Endothelial cell of umbilical vein (primary cell): ENCODE measurements around the gene HDAC4. TPM values are rescaled to one million over a fixed set of nuclear protein-coding genes. Genes with fewer than 3 reads are reported as not detected.

Experiments
- BruUV-seq: library from RNA; stranded (reverse); fragments of 400-500 nt; replicated peaks from 2 replicates; lab custom pipeline; 2021; lab: Mats Ljungman, UMichigan
- CTCF ChIA-PET: fragments of 300-600, 350-600 bp; sonication (Branson Sonifier 250); formaldehyde crosslinking; loops from one replicate; lab custom pipeline; 2021; ENCODE audit warnings: antibody characterized with exemption, inconsistent platforms; lab: Charles Lee
- POLR2A ChIA-PET: fragments of 300-600, 350-600 bp; sonication (Branson Sonifier 250); formaldehyde crosslinking; loops from one replicate; lab custom pipeline; 2021; ENCODE audit warnings: antibody characterized with exemption, inconsistent platforms; lab: Charles Lee
- DNase-seq: peaks from one replicate; pipeline ENCODE4 v3.0.0-alpha.2; 2011; ENCODE audit warnings: low read depth, low spot score
- FAIRE-seq: peaks from 2 replicates; lab custom pipeline; 2011; peaks lifted over from hg19 to GRCh38; lab: Jason Lieb, UNC
- H2AFZ ChIP-seq: 2 replicates; pipeline ENCODE4 v1.6.0; 2012; ENCODE audit warnings: low read depth, low read length, control low read depth, inconsistent platforms
- H3K27ac ChIP-seq: 2 replicates; pipeline ENCODE4 v1.5.1; 2011; ENCODE audit warnings: low read depth, mild to moderate bottlenecking, control low read depth, low read length, moderate library complexity; ENCODE audit not compliant: insufficient read depth
- H3K27me3 ChIP-seq, 2 experiments: 2 replicates each; pipeline versions ENCODE4 v1.6.0 to v1.6.1; 2011; ENCODE audit warnings: low read length in 2 of 2, mixed read lengths in 1 of 2; ENCODE audit not compliant: control insufficient read depth in 2 of 2, insufficient read depth in 2 of 2
- H3K36me3 ChIP-seq, 2 experiments: 2 replicates in 1 of 2; 3 replicates in 1 of 2; pipeline ENCODE4 v1.5.1; 2011; ENCODE audit warnings: low read length in 2 of 2, mild to moderate bottlenecking in 1 of 2, moderate library complexity in 1 of 2; ENCODE audit not compliant: control insufficient read depth in 2 of 2, insufficient read depth in 2 of 2; ENCODE audit errors: extremely low read depth in 1 of 2
- H3K4me1 ChIP-seq: 3 replicates; pipeline ENCODE4 v1.5.1; 2011; ENCODE audit warnings: mild to moderate bottlenecking, low read length; ENCODE audit not compliant: control insufficient read depth, insufficient read depth; ENCODE audit errors: extremely low read depth
- H3K4me2 ChIP-seq: 2 replicates; pipeline ENCODE4 v1.6.1; 2011; ENCODE audit warnings: low read length, control low read depth, mixed read lengths; ENCODE audit not compliant: insufficient read depth
- H3K4me3 ChIP-seq, 3 experiments: fragments of 200-600 bp in 1 of 3; sonication (generic), shearing (Covaris generic) in 1 of 3; replicated peaks in 1 of 3; 2 replicates each; pipeline ENCODE4 v1.5.1; 2011 to 2016; ENCODE audit warnings: control low read depth in 3 of 3, low read length in 3 of 3, mild to moderate bottlenecking in 2 of 3, inconsistent platforms in 1 of 3, low read depth in 1 of 3, moderate library complexity in 1 of 3; ENCODE audit not compliant: insufficient read depth in 1 of 3
- H3K79me2 ChIP-seq: 2 replicates; pipeline ENCODE4 v1.6.0; 2012; ENCODE audit warnings: low read length, inconsistent platforms; ENCODE audit not compliant: control insufficient read depth, insufficient read depth
- H3K9ac ChIP-seq: replicated peaks from 2 replicates; pipeline ENCODE3; 2011; ENCODE audit warnings: low read length, control low read depth; ENCODE audit not compliant: insufficient read depth; ENCODE audit errors: extremely low read depth
- H3K9me1 ChIP-seq: replicated peaks from 3 replicates; pipeline ENCODE4 v1.6.0; 2011; ENCODE audit warnings: mild to moderate bottlenecking, low read length; ENCODE audit not compliant: control insufficient read depth, insufficient read depth; ENCODE audit errors: extremely low read depth
- H3K9me3 ChIP-seq: replicated peaks from 2 replicates; pipeline ENCODE4 v1.5.1; 2012; ENCODE audit warnings: low read length, inconsistent platforms; ENCODE audit not compliant: control insufficient read depth, insufficient read depth
- H4K20me1 ChIP-seq: replicated peaks from 2 replicates; pipeline ENCODE3; 2011; ENCODE audit warnings: mild to moderate bottlenecking, low read length; ENCODE audit not compliant: control insufficient read depth, insufficient read depth; ENCODE audit errors: extremely low read depth
- EZH2 ChIP-seq: IDR thresholded peaks from 2 replicates; pipeline ENCODE4 v1.6.1; 2012; ENCODE audit warnings: borderline replicate concordance, low read depth, mild to moderate bottlenecking, moderate library complexity, low read length, inconsistent platforms; ENCODE audit not compliant: severe bottlenecking
- FOS ChIP-seq: IDR thresholded peaks from 2 replicates; pipeline ENCODE4 v1.6.1; 2011; ENCODE audit warnings: mild to moderate bottlenecking, low read length, moderate library complexity, borderline replicate concordance; ENCODE audit not compliant: insufficient read depth
- GATA2 ChIP-seq: IDR thresholded peaks from 2 replicates; pipeline ENCODE4 v1.7.0; 2011; ENCODE audit warnings: low read depth, mild to moderate bottlenecking, moderate library complexity, mixed read lengths, low read length; ENCODE audit not compliant: insufficient read length, insufficient read depth
- JUN ChIP-seq: IDR thresholded peaks from 2 replicates; pipeline ENCODE4 v1.6.1; 2011; ENCODE audit warnings: borderline replicate concordance, low read depth; ENCODE audit not compliant: insufficient read length, insufficient read depth
- MYC ChIP-seq: IDR thresholded peaks from one replicate; pipeline ENCODE4 v1.6.1; 2011; ENCODE audit warnings: mild to moderate bottlenecking, low read depth, low read length
- POLR2A ChIP-seq: IDR thresholded peaks from 2 replicates; pipeline ENCODE4 v1.6.1; 2012; ENCODE audit warnings: low read depth, mild to moderate bottlenecking, control low read depth, low read length
- POLR2AphosphoS5 ChIP-seq: IDR thresholded peaks from 2 replicates; pipeline ENCODE4 v1.6.1; 2012; ENCODE audit warnings: low read depth, mild to moderate bottlenecking, control low read depth, low read length, moderate library complexity; ENCODE audit not compliant: insufficient read depth
- dilution Hi-C: fragments of 300-500 bp; cut with MboI; formaldehyde crosslinking; loops from one replicate; pipeline ENCODE4 v1.15.0; 2019; ENCODE audit warnings: low sequenced_read_pairs; ENCODE audit not compliant: extremely low pct_ligation_motif_present
- intact Hi-C: fragments of 100-400 bp; cut with micrococcal nuclease; formaldehyde crosslinking; loops from one replicate; pipeline ENCODE4 v1.10.0; 2022
- polyA plus RNA-seq, 4 experiments: library from polyadenylated mRNA; depleted of rRNA in 3 of 4; stranded (reverse) in 3 of 4; unstranded in 1 of 4; fragments of >200 nt; gene quantifications; 2 replicates each; pipeline versions ENCODE4 v1.2.1 to v1.2.3, GENCODE V29; 2011 to 2012; ENCODE audit warnings: missing spikeins in 1 of 4
- total RNA-seq: library from RNA; stranded (reverse); gene quantifications from 2 replicates; pipeline ENCODE4 v1.2.3, GENCODE V29; 2021
- TF ChIP-seq, protein P1 (sequence below): IDR thresholded peaks from 2 replicates; pipeline ENCODE4 v1.6.1; 2011; ENCODE audit not compliant: insufficient read depth, insufficient read length
- TF ChIP-seq, protein P2 (sequence below), 2 donors: IDR thresholded peaks; 1 replicate in 1 of 2; 2 replicates in 1 of 2; pipeline ENCODE4 v1.5.1; 2011; ENCODE audit warnings: low read length in 2 of 2, mild to moderate bottlenecking in 2 of 2, moderate library complexity in 2 of 2, control low read depth in 1 of 2, inconsistent platforms in 1 of 2, low read depth in 1 of 2; ENCODE audit not compliant: insufficient read depth in 1 of 2; ENCODE audit errors: extremely low read depth in 1 of 2

HDAC4 gene
- total and polyA plus RNA-seq, 2 donors (not counting 3 experiments of a cell fraction or from before 2014, with no cell fraction given), result 13.4 to 33.0 TPM

DNA sequence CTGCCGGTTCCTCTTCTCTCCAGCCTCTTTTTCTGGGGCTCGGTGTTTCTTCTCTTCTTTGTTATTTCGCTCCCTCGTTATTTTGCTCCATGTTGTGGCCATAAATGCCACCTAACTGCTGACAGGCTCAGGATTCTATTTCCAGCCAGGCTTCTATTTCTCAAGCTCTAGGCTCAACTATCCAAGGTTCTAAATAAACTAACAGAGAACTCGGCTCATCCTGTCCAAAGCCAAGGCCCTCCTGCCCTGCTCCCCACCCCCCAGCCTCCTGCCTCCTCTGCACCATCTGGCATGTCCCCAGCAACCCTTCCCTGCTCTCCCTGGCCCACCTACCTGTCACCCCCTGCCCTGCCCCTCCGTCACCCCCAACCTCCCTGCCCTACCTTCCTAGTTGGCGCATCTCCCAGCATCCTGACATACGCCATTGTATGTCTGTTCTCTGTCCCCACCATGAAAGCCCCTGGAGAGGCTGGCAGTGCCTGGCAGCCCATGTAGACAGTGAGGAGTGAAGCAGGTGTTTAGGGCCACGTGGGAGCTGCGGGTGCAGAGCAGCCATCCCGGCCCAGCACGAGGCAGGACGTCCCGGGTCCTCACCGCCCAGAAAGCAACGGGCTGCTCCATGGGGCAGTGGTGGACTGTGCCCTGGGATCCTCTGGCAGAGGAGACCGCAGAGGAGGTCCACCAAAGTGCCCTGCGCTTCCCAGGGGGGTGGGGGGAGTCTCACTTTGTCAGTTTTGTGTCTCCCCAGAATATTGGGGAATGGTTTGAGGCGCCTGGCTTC, 366.1 kb downstream of the HDAC4 start:
- Histone ChIP-seq H3K27me3 (peaks cover 0 to 3% of the 10 kb centered on the region in 2 experiments), H3K4me3 (no peak overlapping the region), H4K20me1 (no peaks in the 10 kb centered on the region), H3K36me3 (no peaks in the 10 kb centered on the region), H3K9me1 (no peaks in the 10 kb centered on the region), H3K27ac (no peak overlapping the region), H3K4me1 (no peaks in the 10 kb centered on the region), H3K9ac (no peak overlapping the region), H3K79me2 (no peaks in the 10 kb centered on the region), H2AFZ (no peak overlapping the region), H3K9me3 (no peaks in the 10 kb centered on the region), H3K4me2 (no peak overlapping the region)
- DNase-seq, result no peak
- TF ChIP-seq, protein P1, sequence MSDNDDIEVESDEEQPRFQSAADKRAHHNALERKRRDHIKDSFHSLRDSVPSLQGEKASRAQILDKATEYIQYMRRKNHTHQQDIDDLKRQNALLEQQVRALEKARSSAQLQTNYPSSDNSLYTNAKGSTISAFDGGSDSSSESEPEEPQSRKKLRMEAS, result no peak
- TF ChIP-seq GATA2 (no peak), EZH2 (no peak), FOS (no peak), POLR2A (no peak), JUN (no peak), POLR2AphosphoS5 (no peak), MYC (no peak)
- TF ChIP-seq, protein P2, sequence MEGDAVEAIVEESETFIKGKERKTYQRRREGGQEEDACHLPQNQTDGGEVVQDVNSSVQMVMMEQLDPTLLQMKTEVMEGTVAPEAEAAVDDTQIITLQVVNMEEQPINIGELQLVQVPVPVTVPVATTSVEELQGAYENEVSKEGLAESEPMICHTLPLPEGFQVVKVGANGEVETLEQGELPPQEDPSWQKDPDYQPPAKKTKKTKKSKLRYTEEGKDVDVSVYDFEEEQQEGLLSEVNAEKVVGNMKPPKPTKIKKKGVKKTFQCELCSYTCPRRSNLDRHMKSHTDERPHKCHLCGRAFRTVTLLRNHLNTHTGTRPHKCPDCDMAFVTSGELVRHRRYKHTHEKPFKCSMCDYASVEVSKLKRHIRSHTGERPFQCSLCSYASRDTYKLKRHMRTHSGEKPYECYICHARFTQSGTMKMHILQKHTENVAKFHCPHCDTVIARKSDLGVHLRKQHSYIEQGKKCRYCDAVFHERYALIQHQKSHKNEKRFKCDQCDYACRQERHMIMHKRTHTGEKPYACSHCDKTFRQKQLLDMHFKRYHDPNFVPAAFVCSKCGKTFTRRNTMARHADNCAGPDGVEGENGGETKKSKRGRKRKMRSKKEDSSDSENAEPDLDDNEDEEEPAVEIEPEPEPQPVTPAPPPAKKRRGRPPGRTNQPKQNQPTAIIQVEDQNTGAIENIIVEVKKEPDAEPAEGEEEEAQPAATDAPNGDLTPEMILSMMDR (IDR thresholded peaks at IDR 0.05; ENCODE audit: extremely low read depth in 1 of 2, insufficient read depth in 1 of 2, low read depth in 1 of 2, low read length in 2 of 2), result no peak
- ChIA-PET POLR2A (no interaction called here), CTCF (interaction anchor here (1.4 kb wide), 1 partner anchor 72 kb away, joined by 8 read pairs; no protein-coding TSS in a partner anchor)
- no peak for FAIRE-seq
- dilution Hi-C loops, result no loop called here
- BruUV-seq, result no TSS peak
- intact Hi-C loops, result loop anchor here (1.0 to 10.0 kb wide), 4 partner anchors 72 to 1109 kb away; partner anchors contain the start of gene HDAC4
